SK-N-SH treated with all-trans-retinoic acid at 6 μM for 48 hours (cell line): Measurements from ENCODE around the gene HS6ST3.

Experiments used
- ARNTL ChIP-seq: fragments of 450-650 bp; formaldehyde crosslinking; IDR thresholded peaks from 2 replicates; pipeline ENCODE4 v1.5.0; 2020; ENCODE audit warnings: low read depth, mild to moderate bottlenecking, moderate library complexity, borderline replicate concordance
- CREB5 ChIP-seq: fragments of 250-450 bp; sonication (Bioruptor Pico); IDR thresholded peaks from 2 replicates; pipeline ENCODE4 v1.5.1; 2020; ENCODE audit warnings: low read depth, mild to moderate bottlenecking, moderate library complexity
- CSDC2 ChIP-seq: fragments of 250-450 bp; sonication (Bioruptor Pico); IDR thresholded peaks from 2 replicates; pipeline ENCODE4 v1.5.0; 2020; ENCODE audit warnings: mild to moderate bottlenecking, moderate library complexity
- CSRNP3 ChIP-seq: fragments of 250-450 bp; sonication (Bioruptor Pico); IDR thresholded peaks from 2 replicates; pipeline ENCODE4 v1.5.1; 2021; ENCODE audit warnings: mild to moderate bottlenecking, moderate library complexity
- ESRRG ChIP-seq: fragments of 250-450 bp; sonication (Bioruptor Pico); IDR thresholded peaks from 2 replicates; pipeline ENCODE4 v1.6.1; 2021; ENCODE audit warnings: mild to moderate bottlenecking
- GLIS3 ChIP-seq: fragments of 250-450 bp; sonication (Bioruptor Pico); IDR thresholded peaks from 2 replicates; pipeline ENCODE4 v1.5.0; 2020; ENCODE audit warnings: mild to moderate bottlenecking, moderate library complexity
- ISL1 ChIP-seq: fragments of 250-450 bp; sonication (Bioruptor Pico); IDR thresholded peaks from 2 replicates; pipeline ENCODE4 v2.1.2; 2022; ENCODE audit warnings: mild to moderate bottlenecking, moderate library complexity
- OSR1 ChIP-seq: fragments of 250-450 bp; sonication (Bioruptor Pico); IDR thresholded peaks from 2 replicates; pipeline ENCODE4 v1.8.0; 2022; ENCODE audit warnings: moderate library complexity, mild to moderate bottlenecking, inconsistent platforms
- PATZ1 ChIP-seq: fragments of 250-450 bp; sonication (Bioruptor Pico); IDR thresholded peaks from 2 replicates; pipeline ENCODE4 v1.8.0; 2020; ENCODE audit warnings: mild to moderate bottlenecking, moderate library complexity, borderline replicate concordance
- ZNF565 ChIP-seq: fragments of 450-650 bp; formaldehyde crosslinking; conservative IDR thresholded peaks from 2 replicates; pipeline ENCODE4 v1.5.0; 2020; ENCODE audit warnings: low read depth, mild to moderate bottlenecking, moderate library complexity

- TF ChIP-seq PATZ1 (CRISPR knock-in tag): no peak
- no peak for TF ChIP-seq ZNF565 (CRISPR knock-in tag)
- TF ChIP-seq GLIS3 (CRISPR knock-in tag): no peak
- no peak for TF ChIP-seq ESRRG (CRISPR knock-in tag)
- no peak for TF ChIP-seq OSR1 (CRISPR knock-in tag)
- no peak for TF ChIP-seq CSRNP3 (CRISPR knock-in tag)
- TF ChIP-seq CREB5 (CRISPR knock-in tag): no peak
- no peak for TF ChIP-seq ARNTL (CRISPR knock-in tag)
- no peak for TF ChIP-seq CSDC2 (CRISPR knock-in tag)
- TF ChIP-seq ISL1: no peak
These were observed 252.4 kb downstream of the HS6ST3 start for GRCh38 chr13:96342286-96342685.
